MCF 10A (cell line): ENCODE data around the gene KLHDC1. TPM values are rescaled to one million over a fixed set of nuclear protein-coding genes. Genes with fewer than 3 reads are reported as not detected.
A peak's percentile ranks its signal among the peaks of the same experiment; 100 is the strongest.

Experiments
- BruUV-seq: library from RNA; stranded (reverse); fragments of 400-500 nt; replicated peaks from 2 replicates; lab custom pipeline; 2021; lab: Mats Ljungman, UMichigan
- CTCF ChIA-PET: fragments of 300-600 bp; sonication (Branson Sonifier 250); formaldehyde crosslinking; extraction: SDS; loops from one replicate; lab custom pipeline; 2021; ENCODE audit warnings: antibody characterized with exemption, inconsistent platforms; lab: Yijun Ruan, JAX
- POLR2A ChIA-PET: fragments of 300-600, 350-650 bp; sonication (Branson Sonifier 250); formaldehyde crosslinking; extraction: SDS; loops from one replicate; lab custom pipeline; 2020; ENCODE audit warnings: antibody characterized with exemption, inconsistent platforms; lab: Yijun Ruan, JAX
- DNase-seq: peaks from one replicate; pipeline ENCODE4 v3.0.0-alpha.2; 2018; ENCODE audit not compliant: unreplicated experiment
- H3K27ac Mint-ChIP-seq: one replicate; pipeline ENCODE4 v1.8.0; 2022; ENCODE audit warnings: mild to moderate bottlenecking, low read depth, mixed read lengths; ENCODE audit not compliant: unreplicated experiment
- H3K27me3 Mint-ChIP-seq: one replicate; pipeline ENCODE4 v1.8.0; 2022; ENCODE audit warnings: mixed read lengths; ENCODE audit not compliant: insufficient read depth, unreplicated experiment
- H3K36me3 Mint-ChIP-seq: one replicate; pipeline ENCODE4 v1.8.0; 2022; ENCODE audit warnings: mild to moderate bottlenecking, moderate library complexity, mixed read lengths; ENCODE audit not compliant: insufficient read depth, unreplicated experiment
- H3K4me1 Mint-ChIP-seq: one replicate; pipeline ENCODE4 v1.8.0; 2022; ENCODE audit warnings: mixed read lengths; ENCODE audit not compliant: insufficient read depth, unreplicated experiment
- H3K4me3 Mint-ChIP-seq: one replicate; pipeline ENCODE4 v1.8.0; 2022; ENCODE audit warnings: mild to moderate bottlenecking, moderate library complexity, mixed read lengths; ENCODE audit not compliant: unreplicated experiment
- H3K9me3 Mint-ChIP-seq: one replicate; pipeline ENCODE4 v1.8.0; 2022; ENCODE audit warnings: mixed read lengths; ENCODE audit not compliant: unreplicated experiment
- CTCF ChIP-seq: fragments of 200-600 bp; IDR thresholded peaks from one replicate; pipeline ENCODE4 v1.8.0; 2022; ENCODE audit warnings: antibody characterized with exemption, mild to moderate bottlenecking; ENCODE audit not compliant: unreplicated experiment
- intact Hi-C: fragments of 100-400 bp; cut with micrococcal nuclease; formaldehyde crosslinking; loops from 2 replicates; pipeline ENCODE4 v1.14.1; 2022
- total RNA-seq: library from RNA; stranded (reverse); gene quantifications from 2 replicates; pipeline ENCODE4 v1.2.3, GENCODE V29; 2022

The KLHDC1 gene
- total RNA-seq, 1 experiment from 2014 or later, result 0.35 TPM

DNA sequence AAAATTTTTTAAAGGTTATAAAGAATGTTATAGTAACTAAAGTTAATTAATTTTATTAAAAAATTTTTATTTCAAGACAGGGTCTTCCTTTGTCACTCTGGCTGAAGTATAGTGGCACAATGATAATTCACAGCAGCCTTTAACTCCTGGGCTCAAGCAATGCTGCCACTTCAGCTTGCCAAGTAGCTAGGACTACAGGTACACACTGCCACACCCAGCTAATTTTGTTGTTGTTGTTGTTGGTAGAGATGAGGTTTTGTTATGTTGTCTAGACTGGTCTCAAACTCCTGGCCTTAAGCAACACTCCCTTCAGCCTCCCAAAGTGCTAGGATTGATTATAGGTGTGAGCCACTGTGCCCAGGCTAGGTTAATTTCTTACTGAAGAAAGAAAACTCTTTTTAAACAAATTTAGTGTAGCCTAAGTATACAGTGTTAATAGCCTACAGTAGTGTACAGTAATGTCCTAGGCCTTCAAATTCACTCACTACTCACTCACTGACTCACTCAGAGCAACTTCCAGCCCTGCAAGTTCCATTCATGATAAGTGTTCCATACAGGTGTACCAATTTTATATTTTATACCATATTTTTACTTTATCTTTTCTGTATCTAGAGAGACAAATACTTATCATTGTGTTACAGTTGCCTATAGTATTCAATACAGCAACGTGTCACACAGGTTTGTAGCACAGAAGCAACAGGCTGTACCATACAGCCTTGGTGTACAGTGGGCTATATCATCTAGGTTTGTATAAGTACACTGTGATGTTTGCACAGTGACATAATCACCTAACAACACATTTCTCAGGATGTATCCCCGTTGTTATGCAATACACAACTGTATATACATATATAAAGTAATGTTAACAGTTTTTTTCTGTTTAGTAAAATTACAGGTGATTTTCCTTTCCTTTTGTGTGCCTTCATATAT, 33.1 kb upstream of the KLHDC1 start:
- DNase-seq, result peak; percentile 14
- no TSS peak for BruUV-seq
- Mint-ChIP-seq H3K4me3 (no peak overlapping the region), H3K27ac (no peak overlapping the region), H3K36me3 (peaks cover 4% of the 10 kb centered on the region), H3K9me3 (no peaks in the 10 kb centered on the region), H3K4me1 (no peaks in the 10 kb centered on the region), H3K27me3 (no peaks in the 10 kb centered on the region)
- intact Hi-C loops, result no loop called here
- no peak for TF ChIP-seq CTCF
- ChIA-PET CTCF (no interaction called here), POLR2A (interaction anchor here (0.6 to 1.7 kb wide), 4 partner anchors 21 to 108 kb away, joined by 3 to 4 read pairs (median 3); partner anchors contain the start of genes DNAAF2, KLHDC2 and RPS29)

- Mint-ChIP-seq H3K4me1 (no peaks in the 10 kb centered on the region), H3K27ac (no peak overlapping the region), H3K27me3 (no peaks in the 10 kb centered on the region), H3K9me3 (no peaks in the 10 kb centered on the region), H3K36me3 (peaks cover 12% of the 10 kb centered on the region), H3K4me3 (no peak overlapping the region)
- no peak for TF ChIP-seq CTCF
- intact Hi-C loops, result no loop called here
- DNase-seq, result no peak
- ChIA-PET POLR2A (no interaction called here), CTCF (no interaction called here)
- BruUV-seq, result no TSS peak
Observed at GRCh38 chr14:49670475-49670874, 22.4 kb upstream of the KLHDC1 start.

DNA sequence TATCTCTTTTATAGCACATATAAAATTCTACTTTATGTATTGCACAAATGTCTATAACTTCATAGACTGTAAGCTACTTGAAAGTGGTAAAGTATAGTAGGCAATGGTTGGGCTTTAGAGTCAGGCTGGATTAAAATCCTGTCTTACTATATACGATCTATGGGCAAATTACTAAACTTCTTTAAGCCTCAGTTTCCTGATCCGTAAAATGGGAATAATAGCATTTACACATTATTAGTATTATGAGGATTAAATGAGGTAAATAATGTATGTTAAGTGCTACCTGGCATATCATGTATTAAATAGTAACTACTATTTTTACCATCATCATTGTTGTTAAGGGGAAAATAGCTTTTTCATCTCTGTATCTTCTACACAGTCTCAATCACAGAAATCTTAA, 19.3 kb upstream of the KLHDC1 start:
- Mint-ChIP-seq H3K4me3 (no peak overlapping the region), H3K9me3 (no peaks in the 10 kb centered on the region), H3K36me3 (peaks cover 6% of the 10 kb centered on the region), H3K4me1 (no peaks in the 10 kb centered on the region), H3K27ac (no peak overlapping the region), H3K27me3 (no peaks in the 10 kb centered on the region)
- CTCF ChIA-PET, result interaction anchor here (1.4 kb wide), 1 partner anchor 93 kb away, joined by 3 read pairs; no protein-coding TSS in a partner anchor
- no peak for DNase-seq
- intact Hi-C loops, result no loop called here
- POLR2A ChIA-PET, result no interaction called here
- TF ChIP-seq CTCF, result no peak
- no TSS peak for BruUV-seq

- intact Hi-C loops, result no loop called here
- no peak for TF ChIP-seq CTCF
- ChIA-PET POLR2A (no interaction called here), CTCF (interaction anchor here (0.9 to 1.5 kb wide), 4 partner anchors 11 to 43 kb away, joined by 3 to 4 read pairs (median 3); partner anchors contain the start of gene DNAAF2)
- Mint-ChIP-seq H3K9me3 (no peaks in the 10 kb centered on the region), H3K4me3 (no peak overlapping the region), H3K27me3 (no peaks in the 10 kb centered on the region), H3K4me1 (no peaks in the 10 kb centered on the region), H3K36me3 (peaks cover 1% of the 10 kb centered on the region), H3K27ac (no peak overlapping the region)
- no TSS peak for BruUV-seq
- DNase-seq, result no peak
Observed at GRCh38 chr14:49677643-49678042, 15.3 kb upstream of the KLHDC1 start.
